GM21737 (cell line): ENCODE data around the gene PDCD1.
A peak's percentile ranks its signal among the peaks of the same experiment; 100 is the strongest.

ENCODE experiments used
- ATAC-seq: cut with Tn5 transposase; IDR thresholded peaks from one replicate; pipeline ENCODE4 v1.9.1; 2021; ENCODE audit warnings: mild to moderate bottlenecking, moderate library complexity; ENCODE audit not compliant: unreplicated experiment

PDCD1 gene

GRCh38 chr2:241865957-241866789, 7.5 kb upstream of the PDCD1 start:
- no peak for ATAC-seq

GRCh38 chr2:241865416-241865956, 6.8 kb upstream of the PDCD1 start:
- ATAC-seq: no peak

- no peak for ATAC-seq
Observed at GRCh38 chr2:241864850-241865213, 6.1 kb upstream of the PDCD1 start.

GRCh38 chr2:241864168-241864849, 5.6 kb upstream of the PDCD1 start:
- no peak for ATAC-seq

GRCh38 chr2:241863536-241863954, 4.9 kb upstream of the PDCD1 start:
- no peak for ATAC-seq

GRCh38 chr2:241862775-241863535, 4.3 kb upstream of the PDCD1 start:
- no peak for ATAC-seq

GRCh38 chr2:241862093-241862492, 3.4 kb upstream of the PDCD1 start:
- no peak for ATAC-seq

GRCh38 chr2:241861264-241861663, 2.6 kb upstream of the PDCD1 start:
- no peak for ATAC-seq

GRCh38 chr2:241860184-241861078, 1.7 kb upstream of the PDCD1 start:
- no peak for ATAC-seq

- ATAC-seq: peak; percentile 34
Observed at GRCh38 chr2:241859436-241860183, 916 bp upstream of the PDCD1 start.

- ATAC-seq: peak; percentile 21
Observed at GRCh38 chr2:241859017-241859435, 332 bp upstream of the PDCD1 start.

- no peak for ATAC-seq
Observed at GRCh38 chr2:241857572-241858121, 1.0 kb downstream of the PDCD1 start.

- no peak for ATAC-seq
Observed at GRCh38 chr2:241857041-241857541, 1.6 kb downstream of the PDCD1 start.

- no peak for ATAC-seq
Observed at GRCh38 chr2:241855888-241856422, 2.7 kb downstream of the PDCD1 start.

- no peak for ATAC-seq
Observed at GRCh38 chr2:241855245-241855887, 3.3 kb downstream of the PDCD1 start.

- ATAC-seq: no peak
Observed at GRCh38 chr2:241854342-241855244, 4.1 kb downstream of the PDCD1 start.

- ATAC-seq: no peak
Observed at GRCh38 chr2:241853651-241854341, 4.9 kb downstream of the PDCD1 start.
